ENCODE measurements around the gene HSPA1B. TPM values are rescaled to one million over a fixed set of nuclear protein-coding genes. Genes with fewer than 3 reads are reported as not detected.
A peak's percentile ranks its signal among the peaks of the same experiment; 100 is the strongest.
"Not testable (repeated sequence)": the region's sequence is repeated elsewhere in the genome, so short reads cannot be mapped to it uniquely, and the experiment has no call there.

The HSPA1B gene
- total and polyA plus RNA-seq, 3 experiments from 2014 or later = 5.0 to 81.4 (median 80.9) TPM

DNA sequence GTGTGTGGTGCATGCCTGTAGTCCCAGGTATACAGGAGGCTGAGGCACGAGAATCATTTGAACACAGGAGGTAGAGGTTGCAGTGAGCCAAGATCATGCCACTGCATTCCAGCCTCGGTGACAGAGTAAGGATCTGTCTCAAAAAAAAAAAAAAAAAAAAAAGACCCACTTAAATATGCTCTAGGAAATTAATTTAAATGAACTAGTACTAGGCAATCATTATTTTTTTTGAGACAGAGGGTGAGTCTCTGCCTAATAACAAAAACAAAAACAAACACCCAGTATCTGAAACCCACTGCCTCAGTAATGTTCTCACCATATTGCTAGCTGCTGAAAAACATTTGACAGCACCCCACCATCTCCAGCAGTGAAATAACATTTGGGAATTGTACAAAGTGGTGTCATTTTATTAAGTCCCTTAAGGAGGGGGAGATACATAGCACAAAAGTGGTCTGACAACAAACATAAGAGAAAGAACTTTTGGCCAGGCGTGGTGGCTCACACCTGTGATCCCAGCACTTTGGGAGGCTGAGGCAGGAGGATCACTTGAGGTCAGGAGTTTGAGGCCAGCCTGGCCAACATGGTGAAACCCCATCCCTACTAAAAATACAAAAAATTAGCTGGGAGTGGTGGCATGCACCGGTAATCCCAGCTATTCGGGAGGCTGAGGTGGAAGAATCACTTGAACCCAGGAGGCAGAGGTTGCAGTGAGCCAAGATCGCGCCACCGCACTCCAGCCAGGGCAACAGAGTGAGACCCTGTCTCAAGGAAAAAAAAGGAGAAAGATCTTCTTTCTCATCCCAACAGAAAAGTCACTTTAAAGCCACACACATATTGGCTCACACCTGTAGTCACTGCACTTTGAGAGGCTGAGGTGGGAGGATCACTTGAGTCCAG is 26.3 kb upstream of the HSPA1B start:
- H3K27me3 ChIP-seq (ENCODE audit: insufficient read depth, low read length, poor library complexity, severe bottlenecking); H3K27me3 Mint-ChIP-seq; H3K9me3 Mint-ChIP-seq; H3K9me3 ChIP-seq (ENCODE audit: low read length); H3K36me3 ChIP-seq (ENCODE audit: insufficient read depth, low read length); H3K27ac ChIP-seq (ENCODE audit: low read depth, low read length); DNase-seq; H3K4me3 Mint-ChIP-seq; H3K4me3 ChIP-seq (ENCODE audit: low read length): not testable (repeated sequence)
- peak overlapping the region in 2 of 8 donors; percentile 32 to 36 for H3K27ac Mint-ChIP-seq
- H3K36me3 Mint-ChIP-seq = peaks cover 0 to 19% (median 2%) of the 10 kb centered on the region in 3 donors
- ChIA-PET POLR2A (interaction anchor here (0.7 kb wide), 1 partner anchor 94 kb away, joined by 6 read pairs; no protein-coding TSS in a partner anchor), CTCF (interaction anchor here (1.0 to 2.3 kb wide), 2 partner anchors 13 to 29 kb away, joined by 4 to 5 read pairs; no protein-coding TSS in a partner anchor)
- H3K4me1 ChIP-seq (ENCODE audit: insufficient read depth, low read length) = peaks cover 32% of the 10 kb centered on the region
- peaks cover 20 to 52% (median 25%) of the 10 kb centered on the region in 3 donors for H3K4me1 Mint-ChIP-seq

DNA sequence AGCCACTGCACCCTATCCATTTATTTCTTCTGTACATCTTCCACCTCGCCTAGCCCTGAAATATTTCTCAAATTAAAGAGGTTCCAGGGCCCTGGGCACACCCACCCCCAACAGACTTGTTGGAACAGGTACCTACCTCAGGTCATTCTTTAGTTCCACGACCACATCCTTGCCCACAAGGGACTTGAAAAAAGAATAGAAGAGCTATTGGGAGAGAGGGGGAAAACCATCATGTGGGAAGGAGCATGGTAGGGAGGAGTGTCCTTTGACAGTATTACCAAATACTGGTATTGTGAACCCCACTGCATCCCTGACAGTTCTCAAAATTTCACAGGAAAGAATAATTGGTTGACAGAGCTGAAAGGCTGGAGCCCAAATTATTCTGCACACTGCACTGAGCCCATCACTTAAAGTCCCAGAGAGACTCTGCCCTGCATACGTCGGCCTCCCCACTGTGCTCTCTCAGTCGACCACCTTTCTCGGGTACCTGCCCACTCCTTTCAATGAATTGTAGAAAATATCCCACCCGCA is 21.5 kb upstream of the HSPA1B start:
- ChIA-PET POLR2A (interaction anchor here (0.9 to 2.1 kb wide), 8 partner anchors 9 to 265 kb away, joined by 3 to 18 read pairs (median 6); partner anchors contain the start of genes DDAH2, HSPA1A, HSPA1L and VARS1), CTCF (interaction anchor here (1.0 to 3.4 kb wide), 14 partner anchors 9 to 154 kb away, joined by 3 to 21 read pairs (median 6); partner anchors contain the start of genes BAG6, DDAH2, HSPA1A and HSPA1B)
- no peaks in the 10 kb centered on the region for H3K27me3 Mint-ChIP-seq
- H3K27ac Mint-ChIP-seq = peak overlapping the region; percentile 85 to 97 (median 94)
- H3K27ac ChIP-seq (ENCODE audit: low read depth, low read length) = peak overlapping the region; percentile 93
- no peaks in the 10 kb centered on the region for H3K9me3 ChIP-seq (ENCODE audit: low read length)
- peaks cover 12% of the 10 kb centered on the region for H3K4me1 ChIP-seq (ENCODE audit: insufficient read depth, low read length)
- peaks cover 6 to 45% (median 10%) of the 10 kb centered on the region in 3 donors for H3K36me3 Mint-ChIP-seq
- H3K4me3 ChIP-seq (ENCODE audit: low read length) = peak overlapping the region; percentile 95
- peaks cover 12% of the 10 kb centered on the region for H3K36me3 ChIP-seq (ENCODE audit: insufficient read depth, low read length)
- H3K4me1 Mint-ChIP-seq = peaks cover 15 to 44% (median 28%) of the 10 kb centered on the region in 3 donors
- peak overlapping the region; percentile 83 to 94 (median 91) for H3K4me3 Mint-ChIP-seq
- no peaks in the 10 kb centered on the region for H3K27me3 ChIP-seq (ENCODE audit: insufficient read depth, low read length, poor library complexity, severe bottlenecking)
- DNase-seq = peak in 1 of 5 donors; percentile 29
- H3K9me3 Mint-ChIP-seq = no peaks in the 10 kb centered on the region

DNA sequence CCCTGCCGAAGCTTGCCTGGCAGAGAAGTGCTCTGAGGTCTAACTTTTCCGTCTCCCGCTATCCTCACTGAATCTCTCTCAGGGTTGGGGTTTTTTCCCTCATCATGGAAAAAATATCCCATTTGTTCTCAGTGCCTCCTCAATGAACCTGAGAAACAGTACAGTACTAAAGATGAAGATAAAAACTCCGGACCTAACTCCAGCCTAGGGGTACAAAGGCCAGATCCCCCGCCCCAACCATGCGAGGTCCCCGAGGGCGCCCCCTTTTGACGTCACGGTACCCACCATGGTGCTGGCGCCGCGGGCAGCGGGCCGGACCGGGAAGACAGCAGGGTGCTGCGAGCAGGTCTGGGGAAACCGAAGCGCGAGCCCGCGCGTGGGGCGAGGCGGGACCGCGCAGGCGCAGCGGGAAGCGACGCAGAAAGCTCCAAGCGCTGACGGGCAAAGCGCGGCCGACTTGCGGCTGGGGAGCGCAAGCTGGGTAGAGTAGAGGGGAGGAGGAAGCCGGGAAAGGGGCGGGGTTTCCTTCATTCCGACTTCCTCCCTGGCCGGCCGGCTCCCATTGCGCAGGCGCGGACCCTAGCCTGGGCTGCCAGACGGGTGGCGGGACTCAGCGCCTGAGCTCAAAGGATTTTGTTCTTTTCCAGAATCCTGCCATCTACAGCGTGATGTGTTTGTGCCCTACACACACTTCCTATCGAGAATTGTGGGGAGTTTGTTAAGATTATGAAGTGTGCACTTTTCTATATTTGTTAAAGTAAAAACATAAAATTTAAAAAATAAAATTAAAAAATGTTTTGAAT is 20.9 kb upstream of the HSPA1B start, which contains the start of gene LSM2:
TSS of gene LSM2 (minus strand) at position 497 of the 803 bp plus-strand sequence. CDS start at position 288, 209 bp downstream.
- no peaks in the 10 kb centered on the region for H3K27me3 Mint-ChIP-seq
- H3K36me3 ChIP-seq (ENCODE audit: insufficient read depth, low read length) = peaks cover 12% of the 10 kb centered on the region
- H3K9me3 ChIP-seq (ENCODE audit: low read length) = no peaks in the 10 kb centered on the region
- ChIA-PET POLR2A (interaction anchor here (0.6 to 2.1 kb wide), 16 partner anchors 8 to 266 kb away, joined by 3 to 18 read pairs (median 4); partner anchors contain the start of genes DDAH2, GPANK1, HSPA1A and HSPA1B), CTCF (interaction anchor here (0.8 to 3.4 kb wide), 19 partner anchors 9 to 154 kb away, joined by 3 to 21 read pairs (median 5); partner anchors contain the start of genes BAG6, DDAH2, HSPA1A and HSPA1B)
- H3K27ac ChIP-seq (ENCODE audit: low read depth, low read length) = peak within 1 kb of the TSS; percentile 93
- peak; percentile 95 to 98 (median 97) for DNase-seq
- H3K36me3 Mint-ChIP-seq = peaks cover 9 to 46% (median 11%) of the 10 kb centered on the region in 3 donors
- peak within 1 kb of the TSS; percentile 83 to 94 (median 91) for H3K4me3 Mint-ChIP-seq
- no peaks in the 10 kb centered on the region for H3K9me3 Mint-ChIP-seq
- H3K4me1 Mint-ChIP-seq = peaks cover 17 to 45% (median 28%) of the 10 kb centered on the region in 3 donors
- peaks cover 12% of the 10 kb centered on the region for H3K4me1 ChIP-seq (ENCODE audit: insufficient read depth, low read length)
- H3K27ac Mint-ChIP-seq = peak within 1 kb of the TSS; percentile 85 to 97 (median 94)
- H3K4me3 ChIP-seq (ENCODE audit: low read length) = peak within 1 kb of the TSS; percentile 95
- no peaks in the 10 kb centered on the region for H3K27me3 ChIP-seq (ENCODE audit: insufficient read depth, low read length, poor library complexity, severe bottlenecking)

- ChIA-PET POLR2A (interaction anchor here (0.8 to 1.3 kb wide), 2 partner anchors 19 to 78 kb away, joined by 3 to 5 read pairs; partner anchors contain the start of gene HSPA1B), CTCF (interaction anchor here (1.3 to 3.1 kb wide), 2 partner anchors 21 to 79 kb away, joined by 4 to 15 read pairs; partner anchors contain the start of gene DDAH2)
- H3K36me3 ChIP-seq (ENCODE audit: insufficient read depth, low read length); DNase-seq; H3K27me3 Mint-ChIP-seq; H3K4me3 Mint-ChIP-seq; H3K27me3 ChIP-seq (ENCODE audit: insufficient read depth, low read length, poor library complexity, severe bottlenecking); H3K4me3 ChIP-seq (ENCODE audit: low read length); H3K9me3 ChIP-seq (ENCODE audit: low read length); H3K27ac ChIP-seq (ENCODE audit: low read depth, low read length); H3K9me3 Mint-ChIP-seq: not testable (repeated sequence)
- H3K4me1 ChIP-seq (ENCODE audit: insufficient read depth, low read length) = peaks cover 22% of the 10 kb centered on the region
- Mint-ChIP-seq H3K36me3 (peaks cover 9 to 38% (median 11%) of the 10 kb centered on the region in 3 donors), H3K4me1 (peaks cover 31 to 56% (median 41%) of the 10 kb centered on the region in 3 donors), H3K27ac (peak overlapping the region in 4 of 8 donors; percentile 27 to 52 (median 31))
Measured at GRCh38 chr6:31808599-31808998, 18.9 kb upstream of the HSPA1B start.

DNA sequence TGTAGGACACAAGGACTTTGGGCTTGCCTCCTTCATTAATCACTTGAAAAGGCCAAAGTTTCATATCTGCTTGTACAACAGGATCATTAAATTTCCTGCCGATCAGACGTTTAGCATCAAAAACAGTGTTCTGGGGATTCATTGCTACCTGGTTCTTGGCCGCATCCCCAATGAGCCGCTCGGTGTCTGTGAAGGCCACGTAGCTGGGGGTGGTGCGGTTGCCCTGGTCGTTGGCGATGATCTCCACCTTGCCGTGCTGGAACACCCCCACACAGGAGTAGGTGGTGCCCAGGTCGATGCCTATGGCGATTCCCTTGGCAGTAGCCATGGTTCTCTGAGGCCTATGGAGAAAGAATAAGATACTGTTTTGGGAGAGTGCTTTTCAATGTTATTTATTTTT is 15.9 kb upstream of the HSPA1B start:
- Mint-ChIP-seq H3K4me3 (peak overlapping the region in 4 of 7 donors; percentile 19 to 96 (median 62)), H3K27ac (peak overlapping the region in 5 of 8 donors; percentile 61 to 92 (median 72)), H3K9me3 (no peaks in the 10 kb centered on the region), H3K27me3 (no peaks in the 10 kb centered on the region), H3K4me1 (peaks cover 29 to 46% (median 44%) of the 10 kb centered on the region in 3 donors), H3K36me3 (peaks cover 9 to 40% (median 11%) of the 10 kb centered on the region in 3 donors)
- Histone ChIP-seq H3K4me1 (ENCODE audit: insufficient read depth, low read length) (peaks cover 15% of the 10 kb centered on the region), H3K27me3 (ENCODE audit: insufficient read depth, low read length, poor library complexity, severe bottlenecking) (no peaks in the 10 kb centered on the region), H3K36me3 (ENCODE audit: insufficient read depth, low read length) (peaks cover 8% of the 10 kb centered on the region), H3K4me3 (ENCODE audit: low read length) (no peak overlapping the region), H3K9me3 (ENCODE audit: low read length) (no peaks in the 10 kb centered on the region), H3K27ac (ENCODE audit: low read depth, low read length) (no peak overlapping the region)
- DNase-seq = no peak
- POLR2A ChIA-PET = no interaction called here
- CTCF ChIA-PET = interaction anchor here (0.6 to 3.2 kb wide), 2 partner anchors 16 to 213 kb away, joined by 3 to 13 read pairs; partner anchors contain the start of gene VARS1

- H3K9me3 ChIP-seq (ENCODE audit: low read length) = no peaks in the 10 kb centered on the region
- no peaks in the 10 kb centered on the region for H3K27me3 ChIP-seq (ENCODE audit: insufficient read depth, low read length, poor library complexity, severe bottlenecking)
- peak overlapping the region; percentile 37 for H3K4me3 ChIP-seq (ENCODE audit: low read length)
- Mint-ChIP-seq H3K4me3 (peak overlapping the region; percentile 87 to 99 (median 94)), H3K9me3 (no peaks in the 10 kb centered on the region), H3K27me3 (no peaks in the 10 kb centered on the region), H3K27ac (peak overlapping the region in 4 of 8 donors; percentile 50 to 96 (median 70)), H3K36me3 (peaks cover 9 to 42% (median 11%) of the 10 kb centered on the region in 3 donors), H3K4me1 (peaks cover 36 to 52% (median 51%) of the 10 kb centered on the region in 3 donors)
- peaks cover 23% of the 10 kb centered on the region for H3K4me1 ChIP-seq (ENCODE audit: insufficient read depth, low read length)
- no peak for DNase-seq
- POLR2A ChIA-PET = interaction anchor here (0.6 to 1.1 kb wide), 6 partner anchors 18 to 162 kb away, joined by 3 to 4 read pairs (median 3); partner anchors contain the start of gene VARS1
- peak overlapping the region; percentile 88 for H3K27ac ChIP-seq (ENCODE audit: low read depth, low read length)
- H3K36me3 ChIP-seq (ENCODE audit: insufficient read depth, low read length) = peaks cover 8% of the 10 kb centered on the region
- CTCF ChIA-PET = interaction anchor here (1.0 to 3.2 kb wide), 5 partner anchors 12 to 84 kb away, joined by 3 to 13 read pairs (median 4); partner anchors contain the start of genes HSPA1B and VARS1
Measured at GRCh38 chr6:31813465-31813849, 14.1 kb upstream of the HSPA1B start.
